Measurements from ENCODE around the gene RASL11A. TPM values are rescaled to one million over a fixed set of nuclear protein-coding genes. Genes with fewer than 3 reads are reported as not detected.
"Not testable (repeated sequence)": the region's sequence is repeated elsewhere in the genome, so short reads cannot be mapped to it uniquely, and the experiment has no call there.

Gene RASL11A, protein sequence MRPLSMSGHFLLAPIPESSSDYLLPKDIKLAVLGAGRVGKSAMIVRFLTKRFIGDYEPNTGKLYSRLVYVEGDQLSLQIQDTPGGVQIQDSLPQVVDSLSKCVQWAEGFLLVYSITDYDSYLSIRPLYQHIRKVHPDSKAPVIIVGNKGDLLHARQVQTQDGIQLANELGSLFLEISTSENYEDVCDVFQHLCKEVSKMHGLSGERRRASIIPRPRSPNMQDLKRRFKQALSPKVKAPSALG
- 2.4 and 29.4 TPM in 2 replicates for total RNA-seq

DNA sequence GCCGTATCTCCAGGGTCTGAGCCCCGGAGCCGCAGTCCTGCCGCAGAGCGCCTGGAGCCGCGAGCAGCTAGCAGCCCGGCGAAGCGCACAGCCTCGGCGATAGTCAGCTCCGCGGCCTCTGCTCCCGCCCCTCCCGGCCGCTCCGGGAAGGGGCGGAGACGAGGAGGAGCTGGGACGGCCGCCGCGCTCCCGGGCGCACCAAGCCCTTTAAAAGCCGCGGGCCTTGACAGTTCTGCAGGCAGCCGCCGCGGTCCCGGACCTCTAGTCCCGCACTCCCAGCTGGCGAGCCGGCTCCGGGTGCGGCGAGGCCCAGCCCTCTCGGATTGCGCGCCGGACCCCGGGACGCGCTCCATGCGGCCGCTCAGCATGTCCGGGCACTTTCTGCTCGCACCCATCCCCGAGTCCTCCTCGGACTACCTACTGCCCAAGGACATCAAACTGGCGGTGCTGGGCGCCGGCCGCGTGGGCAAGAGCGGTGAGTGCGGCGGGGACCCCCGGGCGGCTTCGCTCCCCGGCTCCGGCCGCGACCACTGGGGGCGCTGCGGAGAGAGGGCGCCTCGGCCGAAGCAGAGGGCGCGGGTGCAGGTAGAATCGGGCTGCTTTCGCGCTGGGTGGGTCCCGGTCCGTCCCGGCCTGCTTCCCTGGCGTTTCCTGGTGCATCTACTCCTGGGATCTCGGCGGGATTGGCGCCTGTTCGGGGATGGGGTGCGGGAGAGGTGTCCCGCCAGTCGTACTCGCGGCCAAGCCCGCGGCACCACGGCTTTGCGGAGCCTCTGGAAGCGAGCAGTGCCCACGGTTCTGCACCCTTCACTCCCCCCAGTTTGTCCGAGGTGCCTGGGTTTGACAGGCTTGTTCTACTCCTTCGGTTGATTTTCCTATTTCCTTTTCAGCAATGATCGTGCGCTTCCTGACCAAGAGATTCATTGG, at the start of gene RASL11A:
RASL11A (plus strand) TSS at position 237 of the 927 bp plus-strand sequence; CDS start at position 352, 115 bp downstream.
- peak; percentile 59 for DNase-seq (ENCODE audit: low read depth)

DNA sequence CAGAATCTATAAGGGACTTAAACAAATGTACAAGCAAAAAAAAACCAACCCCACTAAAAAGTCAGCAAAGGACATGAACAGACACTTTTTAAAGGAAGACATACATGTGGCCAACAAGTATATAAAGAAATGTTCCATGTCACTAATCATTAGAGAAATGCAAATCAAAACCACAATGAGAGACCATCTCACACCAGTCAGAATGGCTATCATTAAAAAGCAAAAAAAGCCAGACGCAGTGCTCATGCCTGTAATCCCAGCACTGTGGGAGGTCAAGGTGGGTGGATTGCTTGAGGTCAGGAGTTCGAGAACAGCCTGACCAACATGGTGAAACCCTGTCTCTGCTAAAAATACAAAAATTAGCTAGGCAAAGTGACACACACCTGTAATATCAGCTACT, 48.5 kb upstream of the RASL11A start:
- DNase-seq (ENCODE audit: low read depth), result not testable (repeated sequence)

DNA sequence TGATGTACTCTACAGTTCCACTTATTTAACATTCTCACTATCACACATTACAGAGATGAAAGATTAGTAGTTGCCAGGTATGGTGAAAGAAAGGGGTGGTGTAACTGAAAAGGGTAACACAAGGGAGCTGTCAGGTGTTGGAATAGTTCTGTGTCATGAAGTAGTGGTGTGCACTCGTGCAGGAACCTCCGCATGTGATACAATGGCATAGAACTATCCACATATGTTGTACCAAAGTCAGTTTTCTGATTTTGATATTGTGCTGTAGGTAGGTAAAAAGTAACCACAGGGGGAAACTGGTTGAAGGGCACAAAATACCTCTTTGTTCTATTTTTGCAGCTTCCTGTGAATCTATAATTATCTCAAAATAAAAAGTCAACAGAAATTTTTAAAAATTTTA, 43.6 kb upstream of the RASL11A start:
- no peak for DNase-seq (ENCODE audit: low read depth)

DNA sequence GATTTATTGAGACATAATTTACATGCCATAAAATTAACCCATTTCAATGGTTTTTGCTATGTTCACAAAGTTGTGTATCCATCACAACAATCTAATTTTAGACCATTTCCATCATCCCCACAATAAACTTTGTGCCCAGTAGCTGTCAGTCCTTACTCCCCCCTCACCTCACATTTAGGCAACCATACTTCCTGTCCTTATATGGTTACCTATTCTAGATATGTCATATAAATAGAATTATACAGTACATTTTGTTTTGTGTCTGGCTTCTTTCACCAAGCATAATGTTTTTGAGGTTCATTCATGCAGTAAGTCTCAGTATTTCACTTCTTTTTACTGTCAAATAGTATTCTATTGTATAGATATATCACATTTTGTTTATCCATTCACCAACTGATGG, 42.5 kb upstream of the RASL11A start:
- DNase-seq (ENCODE audit: low read depth), result no peak

DNA sequence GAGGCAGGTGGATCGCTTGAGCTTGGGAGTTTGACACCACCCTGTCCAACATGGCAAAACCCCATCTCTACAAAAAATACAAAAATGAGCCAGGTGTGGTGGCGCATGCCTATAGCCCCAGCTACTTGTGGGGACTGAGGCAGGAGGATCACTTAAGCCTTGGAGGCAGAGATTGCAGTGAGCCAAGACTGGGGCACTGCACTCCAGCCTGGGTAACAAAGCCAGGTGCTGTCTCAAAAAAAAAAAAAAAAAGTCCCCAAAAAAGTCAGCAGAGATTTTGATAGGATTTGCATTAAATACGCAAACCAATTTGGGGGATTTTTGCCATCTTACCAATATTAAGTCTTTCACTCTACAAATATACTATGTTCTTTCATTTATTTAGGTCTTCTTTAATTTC, 41.0 kb upstream of the RASL11A start:
- DNase-seq (ENCODE audit: low read depth), result no peak

DNA sequence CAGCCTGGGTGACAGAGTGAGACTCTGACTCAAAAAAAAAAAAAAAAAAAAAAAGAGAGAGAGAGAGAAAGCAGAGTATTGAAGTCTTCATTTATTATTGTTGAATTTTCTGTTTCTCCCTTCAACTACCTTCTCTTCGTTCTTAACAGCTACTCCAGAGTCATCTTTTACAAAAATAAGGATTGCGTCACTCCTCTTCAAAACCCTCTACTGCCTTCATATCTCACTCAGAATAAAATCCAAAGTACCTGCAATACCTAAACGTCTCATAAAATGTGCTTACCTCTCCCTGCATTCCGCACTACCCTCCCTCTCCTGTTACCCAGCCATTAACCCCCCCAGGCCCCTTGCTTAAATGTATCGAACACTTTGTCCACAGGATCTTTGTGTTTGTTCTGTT, 36.7 kb upstream of the RASL11A start:
- no peak for DNase-seq (ENCODE audit: low read depth)

DNA sequence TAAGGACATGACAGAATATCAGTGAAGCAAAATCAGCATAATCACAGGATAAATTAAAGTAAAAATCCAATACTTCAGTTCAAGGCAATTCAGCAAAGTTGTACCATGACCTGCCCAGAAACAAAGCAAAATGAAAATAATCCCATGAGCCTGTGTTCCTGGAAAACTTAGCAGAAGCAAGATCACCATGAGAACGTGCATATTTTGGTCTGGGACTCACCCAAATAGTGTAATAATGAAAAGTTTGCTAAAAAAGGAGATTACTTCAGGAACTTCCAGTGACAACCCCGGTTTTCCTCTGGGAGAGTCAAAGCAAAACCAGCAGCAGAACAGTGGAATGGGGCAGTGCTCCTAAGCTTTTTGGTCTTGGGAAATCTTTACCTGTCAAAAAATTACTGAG, 34.2 kb upstream of the RASL11A start:
- DNase-seq (ENCODE audit: low read depth), result no peak

DNA sequence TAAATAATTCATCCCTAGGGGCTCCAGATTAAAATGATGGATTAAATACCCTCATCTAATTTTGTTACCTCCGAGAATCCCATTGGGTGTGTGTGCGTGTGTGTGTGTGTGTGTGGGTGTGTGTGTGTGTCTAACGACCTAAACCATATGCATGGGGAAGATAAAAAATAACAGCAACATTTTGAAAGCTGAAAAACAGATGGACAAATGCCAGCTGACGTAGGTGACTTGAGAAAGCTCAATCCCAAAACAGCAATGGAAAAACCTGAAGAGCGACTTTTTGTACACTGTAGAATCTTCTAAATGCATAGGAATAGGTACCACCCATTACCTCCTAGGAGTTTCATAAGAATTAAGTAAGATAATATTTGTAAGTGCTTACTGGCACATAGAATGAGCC, 27.9 kb upstream of the RASL11A start:
- no peak for DNase-seq (ENCODE audit: low read depth)

DNA sequence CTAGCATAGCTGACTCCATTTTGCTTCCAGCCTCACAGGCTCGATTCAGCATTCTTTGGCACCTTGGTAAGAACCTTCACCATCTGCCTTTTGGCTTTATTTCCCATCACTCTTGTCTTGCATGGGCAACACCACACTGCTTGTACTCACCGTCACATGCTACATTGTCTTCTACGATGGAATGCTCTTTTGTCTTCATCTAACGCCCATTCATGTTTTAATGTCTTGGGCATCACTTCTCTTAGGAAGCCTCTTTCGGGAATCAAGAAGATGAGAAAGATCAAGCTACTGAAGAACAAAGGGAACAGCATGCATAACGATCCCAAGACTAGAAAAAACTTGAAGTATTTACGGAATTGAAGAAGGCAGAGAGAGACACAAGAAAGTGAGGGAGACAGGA, 25.0 kb upstream of the RASL11A start:
- DNase-seq (ENCODE audit: low read depth), result no peak

DNA sequence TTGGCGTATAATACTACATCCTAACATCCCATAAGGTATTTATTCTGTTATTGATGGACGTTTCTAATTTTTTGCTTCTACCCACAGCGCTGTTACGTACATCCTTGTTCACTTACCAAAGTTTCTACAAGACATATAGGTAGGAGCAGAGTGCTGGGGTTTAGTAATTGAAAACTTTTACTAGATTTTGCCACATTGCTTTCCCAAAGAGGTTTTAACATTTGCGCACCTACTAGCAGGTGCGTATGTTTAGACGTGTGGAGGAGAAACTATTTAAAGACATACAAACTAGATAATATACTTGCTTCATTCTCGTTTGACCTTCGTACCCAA, 19.8 kb upstream of the RASL11A start:
- DNase-seq (ENCODE audit: low read depth), result no peak

DNA sequence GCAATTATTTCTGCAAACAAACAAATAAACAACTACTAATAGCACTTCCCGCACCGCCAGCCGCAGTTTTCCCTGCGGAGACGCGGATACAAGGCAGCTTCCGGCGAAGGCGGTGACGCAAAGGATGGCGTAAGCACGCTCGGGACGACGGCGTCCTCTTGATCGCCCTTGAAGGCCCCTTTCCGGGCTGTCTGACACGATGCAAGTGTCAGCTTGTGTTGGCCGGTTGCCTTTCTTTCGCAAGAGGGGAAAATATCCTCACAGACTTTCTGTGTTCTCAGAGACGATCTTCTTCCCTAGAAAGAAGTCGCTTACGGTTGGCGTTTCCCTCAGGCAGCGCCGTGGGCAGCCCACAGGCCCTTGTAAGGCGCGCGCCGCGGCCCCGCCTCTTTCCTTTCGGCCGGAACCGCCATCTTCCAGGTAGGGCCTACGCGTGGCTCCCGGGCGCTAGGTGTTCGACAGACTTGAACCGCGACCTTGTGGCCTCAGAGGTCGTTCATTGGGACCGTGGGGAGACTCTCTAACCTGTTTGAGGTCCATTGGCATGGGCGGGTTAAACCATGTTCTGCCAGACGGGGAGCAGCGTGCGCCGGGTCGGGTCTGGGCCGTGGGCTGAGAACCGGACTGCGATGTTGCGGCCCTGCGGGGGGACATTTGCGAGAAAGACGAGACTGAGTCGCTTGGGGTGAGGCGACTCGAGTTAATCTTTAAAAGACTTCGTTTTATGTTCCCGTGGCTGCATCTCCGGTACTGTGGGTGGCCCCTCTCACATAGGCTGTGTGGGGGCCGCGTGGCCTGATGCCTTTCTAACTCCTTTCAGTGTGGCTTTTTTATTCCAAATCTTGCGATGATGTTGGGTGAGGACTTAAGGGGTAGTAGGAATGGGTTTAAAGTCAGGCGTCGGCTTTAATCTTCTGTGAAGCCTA, 19.2 kb upstream of the RASL11A start, which contains the start of gene RPL21:
RPL21 (plus strand) TSS at position 393 of the 926 bp plus-strand sequence. CDS start 2,219 bp downstream, outside the sequence.
- peak; percentile 93 for DNase-seq (ENCODE audit: low read depth)

DNA sequence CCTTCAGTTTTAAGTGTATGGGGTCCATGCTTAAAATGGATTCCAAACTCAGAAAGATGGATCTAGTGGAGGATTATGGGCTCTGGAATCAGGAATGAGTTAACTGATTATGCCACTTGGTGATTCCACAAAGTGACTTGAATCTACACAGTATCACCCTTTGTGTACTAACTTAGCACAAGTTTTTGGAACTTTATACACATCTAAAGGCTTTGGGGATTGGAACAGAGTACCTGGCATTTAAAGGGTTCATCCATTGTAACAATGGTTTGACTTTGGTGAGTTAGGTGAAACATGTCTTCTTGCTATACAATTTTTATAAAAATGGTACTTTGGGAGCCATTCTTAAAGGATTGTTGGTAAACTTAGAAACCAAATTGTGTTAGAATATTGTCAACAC, 18.2 kb upstream of the RASL11A start:
- DNase-seq (ENCODE audit: low read depth), result no peak

DNA sequence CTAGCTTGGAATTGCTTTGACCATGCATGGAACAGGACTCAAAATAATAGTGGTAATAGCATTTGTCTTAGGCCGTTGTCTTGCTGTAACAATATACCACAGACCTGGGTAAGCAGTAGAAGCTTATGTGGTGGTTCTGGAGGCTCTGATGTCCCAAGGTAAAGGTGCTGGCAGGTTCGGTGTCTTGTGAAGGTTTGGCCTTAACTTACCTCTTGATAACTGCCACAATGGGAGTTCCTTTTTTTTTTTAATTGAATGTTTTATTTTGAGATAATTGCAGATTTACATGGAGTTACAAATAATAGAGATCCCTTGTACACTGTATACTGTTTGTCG, 13.4 kb upstream of the RASL11A start:
- no peak for DNase-seq (ENCODE audit: low read depth)

DNA sequence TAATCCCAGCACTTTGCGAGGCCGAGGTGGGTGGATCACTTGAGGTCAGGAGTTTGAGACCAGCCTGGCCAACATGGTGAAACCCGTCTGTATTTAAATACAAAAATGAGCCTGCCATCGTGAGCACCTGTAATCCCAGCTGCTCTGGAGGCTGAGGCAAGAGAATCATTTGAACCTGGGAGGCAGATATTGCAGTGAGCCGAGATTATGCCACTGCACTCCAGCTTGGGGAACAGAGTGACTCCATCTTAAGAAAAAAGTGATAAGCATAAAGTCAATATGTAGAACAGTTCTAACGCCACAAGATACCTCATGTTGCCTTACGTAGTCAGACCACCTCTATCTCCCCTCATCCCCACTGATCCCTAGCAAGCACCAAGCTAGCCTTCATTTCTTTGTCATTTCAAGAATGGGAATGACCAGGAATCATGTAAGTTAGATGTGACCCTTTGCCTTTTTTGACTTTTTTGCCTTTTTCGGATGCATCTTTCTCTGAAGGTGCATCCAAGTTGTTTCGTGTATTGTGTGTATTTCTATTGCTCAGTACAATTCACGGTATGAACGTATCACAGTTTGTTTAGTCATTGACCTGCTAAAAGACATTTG, 12.9 kb upstream of the RASL11A start:
- no peak for DNase-seq (ENCODE audit: low read depth)

DNA sequence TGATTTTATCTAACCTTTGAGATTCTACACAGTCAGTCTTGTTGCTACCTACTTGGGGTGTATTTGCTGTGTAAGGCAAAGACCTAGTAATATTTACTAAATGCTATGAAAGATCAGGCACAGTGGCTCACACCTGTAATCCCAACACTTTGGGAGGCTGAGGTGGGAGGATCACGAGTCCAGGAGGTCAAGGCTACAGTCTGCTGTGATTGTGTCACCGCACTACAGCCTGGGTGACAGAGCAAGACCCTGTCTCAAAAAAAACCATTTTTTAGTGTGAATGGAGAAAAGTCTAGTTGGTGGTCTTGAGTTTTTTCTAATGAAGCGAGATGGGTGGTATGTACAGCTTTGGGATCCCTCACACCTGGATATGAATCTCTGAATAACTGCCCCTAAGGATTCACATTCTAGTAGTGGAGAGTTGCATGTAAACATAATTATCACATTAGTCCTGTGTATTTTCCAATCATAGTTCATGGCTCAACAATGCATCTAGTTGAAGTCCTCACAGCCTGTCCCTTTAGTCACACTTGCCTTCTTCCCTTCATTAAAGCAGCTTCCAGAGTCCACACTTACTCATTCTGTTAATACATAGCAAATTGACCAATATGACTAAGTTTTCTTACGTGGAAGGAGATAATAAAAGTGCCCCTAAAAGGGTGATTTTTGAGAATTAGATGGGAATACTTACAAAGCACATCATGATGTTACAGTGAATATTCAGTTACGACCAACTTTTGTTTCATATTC, 11.8 kb upstream of the RASL11A start:
- DNase-seq (ENCODE audit: low read depth), result peak; percentile 42

DNA sequence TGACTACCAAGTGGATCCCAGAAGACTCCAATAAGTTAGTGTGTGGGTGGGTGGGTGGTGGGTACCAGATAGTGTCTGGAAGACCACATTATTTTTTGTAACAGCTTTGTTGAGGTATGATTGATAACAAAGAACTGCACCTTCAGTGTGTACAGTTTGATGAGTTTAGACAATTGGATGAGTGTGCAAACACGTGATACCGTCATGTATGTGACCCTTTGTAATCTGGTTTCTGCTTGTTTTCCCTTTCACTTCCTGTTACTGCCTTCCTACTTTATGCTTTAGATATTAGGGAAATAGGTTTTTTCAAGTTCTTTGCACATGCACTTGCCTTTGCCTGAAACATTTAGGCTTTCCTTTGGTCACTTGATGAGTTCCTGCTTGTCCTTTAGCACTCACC, 10.8 kb upstream of the RASL11A start:
- no peak for DNase-seq (ENCODE audit: low read depth)

DNA sequence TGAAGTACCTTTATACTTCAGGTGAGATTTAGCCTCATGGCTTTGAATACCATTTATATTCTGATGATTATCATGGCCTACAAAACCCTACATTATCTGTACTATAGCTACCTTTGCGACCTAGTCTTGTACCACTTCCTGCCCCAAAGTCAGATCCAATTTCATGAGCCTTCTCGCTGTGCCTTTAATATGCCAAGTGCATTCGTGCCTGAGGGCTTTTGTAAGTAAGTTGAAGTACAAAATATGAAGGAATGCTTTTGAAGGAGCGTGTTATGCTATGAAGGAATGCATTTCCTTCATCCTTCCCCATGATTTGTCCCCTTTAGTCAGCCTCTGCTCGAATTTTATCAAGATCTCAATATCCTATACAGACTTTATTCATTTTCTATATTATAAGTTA, 9.2 kb upstream of the RASL11A start:
- DNase-seq (ENCODE audit: low read depth), result no peak

DNA sequence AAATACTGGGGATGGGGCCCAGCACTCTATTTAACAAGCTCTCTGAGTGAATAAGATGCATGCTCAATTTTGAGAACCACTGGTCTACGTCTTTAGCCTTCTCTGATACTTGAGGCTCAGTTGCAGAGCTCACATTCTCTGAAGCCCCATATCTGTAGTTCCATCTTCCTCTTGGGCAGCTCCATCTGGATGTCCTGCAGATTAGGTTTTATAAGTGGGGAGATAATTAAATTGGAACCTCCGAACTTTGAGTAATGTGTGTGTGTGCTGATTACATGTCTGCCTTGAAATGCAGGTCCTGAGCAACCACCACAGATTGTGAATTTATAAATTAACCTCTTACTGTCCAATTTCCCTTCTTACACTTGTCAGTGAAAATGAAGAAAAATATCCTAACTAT, 7.2 kb upstream of the RASL11A start:
- no peak for DNase-seq (ENCODE audit: low read depth)

DNA sequence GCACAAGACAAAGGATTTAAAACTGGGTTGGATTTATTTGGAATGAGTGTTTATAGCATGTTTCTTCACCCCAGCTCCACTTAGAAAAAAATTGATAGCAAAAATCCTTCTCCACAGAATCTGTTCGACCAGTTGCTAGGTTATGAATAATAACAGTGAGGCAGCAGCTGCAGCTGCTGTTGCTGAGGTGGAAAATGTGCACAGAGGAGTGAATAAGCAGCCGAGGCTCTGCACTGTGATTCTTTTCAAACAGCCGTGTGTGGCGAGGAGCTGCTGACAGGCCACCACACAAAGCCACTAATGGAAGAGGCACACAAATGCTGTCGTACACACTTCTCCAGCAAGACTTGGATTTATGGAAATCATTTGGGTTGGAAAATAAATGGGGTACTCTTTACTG, 6.4 kb upstream of the RASL11A start:
- DNase-seq (ENCODE audit: low read depth), result no peak

DNA sequence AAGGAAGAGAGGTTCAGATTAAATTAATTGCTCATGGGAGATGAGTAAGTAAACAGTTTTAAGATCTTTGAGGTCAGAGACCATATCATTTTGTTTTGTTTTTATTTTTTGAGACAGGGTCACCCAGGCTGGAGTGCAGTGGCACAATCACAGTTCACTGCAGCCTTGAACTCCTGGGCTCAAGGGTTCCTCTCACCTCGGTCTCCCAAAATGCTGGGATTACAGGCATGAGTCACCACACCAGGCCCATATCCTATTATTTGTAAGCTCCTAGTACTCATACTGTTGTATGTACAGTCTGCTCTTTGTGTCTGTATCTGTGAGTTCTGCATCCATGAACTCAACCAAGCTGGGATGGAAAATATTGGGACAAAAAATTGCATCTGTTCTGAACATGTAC, 6.0 kb upstream of the RASL11A start:
- DNase-seq (ENCODE audit: low read depth), result no peak

DNA sequence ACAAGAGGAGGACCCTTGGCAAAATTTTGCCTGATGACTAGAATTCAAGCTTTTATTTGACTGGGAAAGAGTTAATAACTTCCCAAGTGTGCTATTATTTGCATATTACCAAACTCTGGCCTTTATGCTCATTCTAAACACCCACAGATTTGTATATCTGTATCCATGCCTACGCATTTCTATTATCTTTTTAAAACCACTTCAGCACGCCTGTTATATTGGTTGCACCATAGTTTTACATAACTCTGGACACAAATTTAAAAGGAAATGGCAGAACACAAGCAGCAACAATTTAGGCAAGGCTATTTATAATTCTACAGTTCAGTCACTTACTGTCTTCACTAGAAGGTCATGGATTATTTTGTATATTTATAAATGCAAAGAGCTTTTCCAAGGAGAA, 3.7 kb upstream of the RASL11A start:
- no peak for DNase-seq (ENCODE audit: low read depth)
